NB4 (cell line): Measurements from ENCODE around the gene MAPKAPK3.

Source experiments
- MYC ChIP-seq: IDR thresholded peaks from 2 replicates; pipeline ENCODE4 v1.6.1; 2011; ENCODE audit warnings: low read depth, low read length
- POLR2A ChIP-seq: IDR thresholded peaks from 2 replicates; pipeline ENCODE4 v1.6.1; 2011; ENCODE audit warnings: mild to moderate bottlenecking; ENCODE audit not compliant: insufficient read length; ENCODE audit errors: extremely low read depth
- TF ChIP-seq, protein P1 (sequence below): IDR thresholded peaks from one replicate; pipeline ENCODE4 v1.5.1; 2012; ENCODE audit warnings: low read depth, low read length
- TF ChIP-seq, protein P2 (sequence below): IDR thresholded peaks from 2 replicates; pipeline ENCODE4 v1.6.1; 2011; ENCODE audit warnings: low read depth, low read length

DNA sequence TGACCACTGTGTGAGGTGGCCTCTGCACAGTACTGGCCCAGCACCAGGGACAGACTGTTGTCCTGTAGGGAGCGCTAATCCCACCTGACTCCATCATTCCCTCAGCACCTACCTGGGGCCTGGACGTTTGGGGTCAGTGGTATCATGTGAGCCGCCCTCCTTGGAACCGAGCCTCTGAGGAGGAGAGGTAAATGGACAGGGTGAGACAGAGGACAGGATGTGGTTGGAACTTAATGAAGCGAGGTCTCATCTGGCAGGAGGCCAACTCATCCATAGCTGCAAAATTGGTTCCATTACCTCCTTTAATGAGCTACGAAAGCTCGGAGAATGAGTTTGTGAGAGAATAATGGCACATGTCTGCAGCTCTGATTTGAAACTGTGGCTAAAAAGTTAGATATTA is 13.9 kb downstream of the MAPKAPK3 start:
- TF ChIP-seq, protein P1, sequence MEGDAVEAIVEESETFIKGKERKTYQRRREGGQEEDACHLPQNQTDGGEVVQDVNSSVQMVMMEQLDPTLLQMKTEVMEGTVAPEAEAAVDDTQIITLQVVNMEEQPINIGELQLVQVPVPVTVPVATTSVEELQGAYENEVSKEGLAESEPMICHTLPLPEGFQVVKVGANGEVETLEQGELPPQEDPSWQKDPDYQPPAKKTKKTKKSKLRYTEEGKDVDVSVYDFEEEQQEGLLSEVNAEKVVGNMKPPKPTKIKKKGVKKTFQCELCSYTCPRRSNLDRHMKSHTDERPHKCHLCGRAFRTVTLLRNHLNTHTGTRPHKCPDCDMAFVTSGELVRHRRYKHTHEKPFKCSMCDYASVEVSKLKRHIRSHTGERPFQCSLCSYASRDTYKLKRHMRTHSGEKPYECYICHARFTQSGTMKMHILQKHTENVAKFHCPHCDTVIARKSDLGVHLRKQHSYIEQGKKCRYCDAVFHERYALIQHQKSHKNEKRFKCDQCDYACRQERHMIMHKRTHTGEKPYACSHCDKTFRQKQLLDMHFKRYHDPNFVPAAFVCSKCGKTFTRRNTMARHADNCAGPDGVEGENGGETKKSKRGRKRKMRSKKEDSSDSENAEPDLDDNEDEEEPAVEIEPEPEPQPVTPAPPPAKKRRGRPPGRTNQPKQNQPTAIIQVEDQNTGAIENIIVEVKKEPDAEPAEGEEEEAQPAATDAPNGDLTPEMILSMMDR = no peak
- TF ChIP-seq POLR2A (no peak), MYC (no peak)
- TF ChIP-seq, protein P2, sequence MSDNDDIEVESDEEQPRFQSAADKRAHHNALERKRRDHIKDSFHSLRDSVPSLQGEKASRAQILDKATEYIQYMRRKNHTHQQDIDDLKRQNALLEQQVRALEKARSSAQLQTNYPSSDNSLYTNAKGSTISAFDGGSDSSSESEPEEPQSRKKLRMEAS = no peak
